Measurements from ENCODE around the gene CRAT. TPM values are rescaled to one million over a fixed set of nuclear protein-coding genes. Genes with fewer than 3 reads are reported as not detected.
A peak's percentile ranks its signal among the peaks of the same experiment; 100 is the strongest.

The CRAT gene
- total and polyA plus RNA-seq, 2 donors from 2014 or later = 32.3 to 76.8 TPM

DNA sequence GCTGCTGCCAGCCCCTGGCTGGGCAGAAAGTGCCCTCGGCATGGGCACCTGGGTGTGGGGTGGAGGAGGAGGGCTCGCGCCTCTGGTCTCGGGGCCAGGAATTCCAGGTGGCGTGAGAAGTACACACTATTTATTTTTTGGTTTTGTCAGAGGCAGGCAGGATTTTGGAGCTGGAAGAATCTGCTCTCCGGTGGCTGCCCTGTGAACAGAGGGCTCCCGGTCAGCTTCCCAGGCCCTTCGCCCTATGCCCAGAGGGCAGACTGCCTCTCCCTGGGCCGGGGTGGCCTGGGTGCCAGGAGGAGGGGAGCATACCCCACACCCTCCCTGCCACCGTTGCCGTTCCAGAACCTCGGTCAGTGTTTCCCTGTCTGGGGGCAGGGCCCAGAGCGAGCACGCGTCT, 21.3 kb downstream of the CRAT start:
- no peaks in the 10 kb centered on the region for H3K4me1 ChIP-seq (ENCODE audit: control insufficient read depth in 2 of 3, insufficient read depth in 2 of 3, low read depth in 1 of 3, low read length in 3 of 3)
- TF ChIP-seq, protein P1, sequence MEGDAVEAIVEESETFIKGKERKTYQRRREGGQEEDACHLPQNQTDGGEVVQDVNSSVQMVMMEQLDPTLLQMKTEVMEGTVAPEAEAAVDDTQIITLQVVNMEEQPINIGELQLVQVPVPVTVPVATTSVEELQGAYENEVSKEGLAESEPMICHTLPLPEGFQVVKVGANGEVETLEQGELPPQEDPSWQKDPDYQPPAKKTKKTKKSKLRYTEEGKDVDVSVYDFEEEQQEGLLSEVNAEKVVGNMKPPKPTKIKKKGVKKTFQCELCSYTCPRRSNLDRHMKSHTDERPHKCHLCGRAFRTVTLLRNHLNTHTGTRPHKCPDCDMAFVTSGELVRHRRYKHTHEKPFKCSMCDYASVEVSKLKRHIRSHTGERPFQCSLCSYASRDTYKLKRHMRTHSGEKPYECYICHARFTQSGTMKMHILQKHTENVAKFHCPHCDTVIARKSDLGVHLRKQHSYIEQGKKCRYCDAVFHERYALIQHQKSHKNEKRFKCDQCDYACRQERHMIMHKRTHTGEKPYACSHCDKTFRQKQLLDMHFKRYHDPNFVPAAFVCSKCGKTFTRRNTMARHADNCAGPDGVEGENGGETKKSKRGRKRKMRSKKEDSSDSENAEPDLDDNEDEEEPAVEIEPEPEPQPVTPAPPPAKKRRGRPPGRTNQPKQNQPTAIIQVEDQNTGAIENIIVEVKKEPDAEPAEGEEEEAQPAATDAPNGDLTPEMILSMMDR (IDR thresholded peaks at IDR 0.05; ENCODE audit: borderline replicate concordance, extremely low read depth, insufficient read depth) = no peak
- no peak for FAIRE-seq
- peaks cover 0 to 20% (median 16%) of the 10 kb centered on the region in 3 donors for H3K36me3 ChIP-seq (ENCODE audit: control insufficient read depth in 2 of 3, insufficient read depth in 3 of 3, low read length in 3 of 3)
- no peak overlapping the region for H3K4me3 ChIP-seq (ENCODE audit: low read length in 3 of 3)
- no peaks in the 10 kb centered on the region for H3K9me3 ChIP-seq (ENCODE audit: control insufficient read depth in 2 of 3, insufficient read depth in 1 of 3, low read length in 3 of 3)
- no peak overlapping the region for H3K9ac ChIP-seq (ENCODE audit: low read length in 3 of 3)
- H3K27me3 ChIP-seq (ENCODE audit: control insufficient read depth, insufficient read depth, low read length) = no peaks in the 10 kb centered on the region
- no peak overlapping the region for H3K27ac ChIP-seq (ENCODE audit: low read depth in 2 of 2, low read length in 2 of 2)
- no peak for DNase-seq
- intact Hi-C loops (cut with DNase I) = no loop called here

- FAIRE-seq = no peak
- Histone ChIP-seq H3K9ac (ENCODE audit: low read length in 3 of 3) (no peak overlapping the region), H3K36me3 (ENCODE audit: control insufficient read depth in 2 of 3, insufficient read depth in 3 of 3, low read length in 3 of 3) (peaks cover 0 to 20% (median 12%) of the 10 kb centered on the region in 3 donors), H3K9me3 (ENCODE audit: control insufficient read depth in 2 of 3, insufficient read depth in 1 of 3, low read length in 3 of 3) (no peaks in the 10 kb centered on the region), H3K4me3 (ENCODE audit: low read length in 3 of 3) (no peak overlapping the region), H3K4me1 (ENCODE audit: control insufficient read depth in 2 of 3, insufficient read depth in 2 of 3, low read depth in 1 of 3, low read length in 3 of 3) (peaks cover 0 to 18% (median 15%) of the 10 kb centered on the region in 3 donors), H3K27me3 (ENCODE audit: control insufficient read depth, insufficient read depth, low read length) (no peaks in the 10 kb centered on the region), H3K27ac (ENCODE audit: low read depth in 2 of 2, low read length in 2 of 2) (no peak overlapping the region)
- no peak for DNase-seq
- TF ChIP-seq, protein P1 (IDR thresholded peaks at IDR 0.05; ENCODE audit: borderline replicate concordance, extremely low read depth, insufficient read depth) = no peak
- intact Hi-C loops (cut with DNase I) = no loop called here
Observed at GRCh38 chr9:129084087-129084486, 26.5 kb downstream of the CRAT start.

GRCh38 chr9:129081388-129081904, 29.1 kb downstream of the CRAT start:
- Histone ChIP-seq H3K9ac (ENCODE audit: low read length in 3 of 3) (peak overlapping the region; percentile 24 to 75 (median 71)), H3K9me3 (ENCODE audit: control insufficient read depth in 2 of 3, insufficient read depth in 1 of 3, low read length in 3 of 3) (no peaks in the 10 kb centered on the region), H3K27me3 (ENCODE audit: control insufficient read depth, insufficient read depth, low read length) (no peaks in the 10 kb centered on the region), H3K36me3 (ENCODE audit: control insufficient read depth in 2 of 3, insufficient read depth in 3 of 3, low read length in 3 of 3) (peaks cover 0 to 14% (median 6%) of the 10 kb centered on the region in 3 donors), H3K4me1 (ENCODE audit: control insufficient read depth in 2 of 3, insufficient read depth in 2 of 3, low read depth in 1 of 3, low read length in 3 of 3) (peaks cover 0 to 18% (median 15%) of the 10 kb centered on the region in 3 donors), H3K4me3 (ENCODE audit: low read length in 3 of 3) (peak overlapping the region; percentile 49 to 93 (median 62)), H3K27ac (ENCODE audit: low read depth in 2 of 2, low read length in 2 of 2) (peak overlapping the region; percentile 52 to 63)
- TF ChIP-seq, protein P1 (IDR thresholded peaks at IDR 0.05; ENCODE audit: borderline replicate concordance, extremely low read depth, insufficient read depth) = no peak
- DNase-seq = no peak
- intact Hi-C loops (cut with DNase I) = no loop called here
- no peak for FAIRE-seq

Data from kidney (tissue), 14 donors.